ENCODE results near the gene SERPINH1. TPM values are rescaled to one million over a fixed set of nuclear protein-coding genes. Genes with fewer than 3 reads are reported as not detected.

The SERPINH1 gene
- polyA plus RNA-seq, 3 donors, result 1.6 to 4.6 (median 2.1) TPM

GRCh38 chr11:75549370-75549958 lies 12.6 kb upstream of the SERPINH1 start:
- no peaks in the 10 kb centered on the region for H3K9me3 ChIP-seq (replicated peaks in 1 of 2; ENCODE audit: control insufficient read depth in 1 of 2, insufficient read depth in 1 of 2, low read length in 2 of 2)
- no peaks in the 10 kb centered on the region for H3K36me3 Mint-ChIP-seq
- no peak overlapping the region for H2AFZ ChIP-seq (ENCODE audit: insufficient read depth, low read depth, low read length, poor library complexity, severe bottlenecking)
- H3K27me3 ChIP-seq (ENCODE audit: control insufficient read depth in 2 of 2, insufficient read depth in 2 of 2, low read length in 2 of 2), result no peaks in the 10 kb centered on the region
- peaks cover 0 to 1% (median 0%) of the 10 kb centered on the region in 7 donors for H3K9me3 Mint-ChIP-seq
- H3K4me1 Mint-ChIP-seq, result no peaks in the 10 kb centered on the region
- H3K4me2 ChIP-seq (replicated peaks; ENCODE audit: extremely low read depth, low read length, poor library complexity, severe bottlenecking), result no peak overlapping the region
- H3K36me3 ChIP-seq (replicated peaks in 1 of 2; ENCODE audit: control insufficient read depth in 1 of 2, insufficient read depth in 2 of 2, low read length in 2 of 2), result no peaks in the 10 kb centered on the region
- intact Hi-C loops (cut with micrococcal nuclease), result no loop called here
- H3K4me3 ChIP-seq (replicated peaks in 1 of 3; ENCODE audit: low read depth in 2 of 3, low read length in 3 of 3), result no peak overlapping the region
- H4K20me1 ChIP-seq (ENCODE audit: insufficient read depth, low read length), result no peaks in the 10 kb centered on the region
- peaks cover 4 to 11% (median 9%) of the 10 kb centered on the region in 3 donors for H3K27me3 Mint-ChIP-seq (ENCODE audit: low read depth in 3 of 3)
- H3K4me3 Mint-ChIP-seq, result no peak overlapping the region
- no peak for DNase-seq
- no peaks in the 10 kb centered on the region for H3K79me2 ChIP-seq (ENCODE audit: insufficient read depth, low read length)
- no peak overlapping the region for H3K27ac Mint-ChIP-seq
- no peak overlapping the region for H3K27ac ChIP-seq (ENCODE audit: low read depth in 1 of 2, low read length in 2 of 2)
- TF ChIP-seq, protein P1, sequence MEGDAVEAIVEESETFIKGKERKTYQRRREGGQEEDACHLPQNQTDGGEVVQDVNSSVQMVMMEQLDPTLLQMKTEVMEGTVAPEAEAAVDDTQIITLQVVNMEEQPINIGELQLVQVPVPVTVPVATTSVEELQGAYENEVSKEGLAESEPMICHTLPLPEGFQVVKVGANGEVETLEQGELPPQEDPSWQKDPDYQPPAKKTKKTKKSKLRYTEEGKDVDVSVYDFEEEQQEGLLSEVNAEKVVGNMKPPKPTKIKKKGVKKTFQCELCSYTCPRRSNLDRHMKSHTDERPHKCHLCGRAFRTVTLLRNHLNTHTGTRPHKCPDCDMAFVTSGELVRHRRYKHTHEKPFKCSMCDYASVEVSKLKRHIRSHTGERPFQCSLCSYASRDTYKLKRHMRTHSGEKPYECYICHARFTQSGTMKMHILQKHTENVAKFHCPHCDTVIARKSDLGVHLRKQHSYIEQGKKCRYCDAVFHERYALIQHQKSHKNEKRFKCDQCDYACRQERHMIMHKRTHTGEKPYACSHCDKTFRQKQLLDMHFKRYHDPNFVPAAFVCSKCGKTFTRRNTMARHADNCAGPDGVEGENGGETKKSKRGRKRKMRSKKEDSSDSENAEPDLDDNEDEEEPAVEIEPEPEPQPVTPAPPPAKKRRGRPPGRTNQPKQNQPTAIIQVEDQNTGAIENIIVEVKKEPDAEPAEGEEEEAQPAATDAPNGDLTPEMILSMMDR (IDR thresholded peaks at IDR 0.05), result no peak
- H3K9ac ChIP-seq (ENCODE audit: insufficient read depth, low read length, poor library complexity, severe bottlenecking), result no peak overlapping the region
- H3K4me1 ChIP-seq (ENCODE audit: control insufficient read depth in 1 of 2, insufficient read depth in 2 of 2, low read length in 2 of 2), result no peaks in the 10 kb centered on the region
- WGBS (ENCODE audit: insufficient coverage), result 100% methylated on average over 1 of the region's 5 CpGs

DNA sequence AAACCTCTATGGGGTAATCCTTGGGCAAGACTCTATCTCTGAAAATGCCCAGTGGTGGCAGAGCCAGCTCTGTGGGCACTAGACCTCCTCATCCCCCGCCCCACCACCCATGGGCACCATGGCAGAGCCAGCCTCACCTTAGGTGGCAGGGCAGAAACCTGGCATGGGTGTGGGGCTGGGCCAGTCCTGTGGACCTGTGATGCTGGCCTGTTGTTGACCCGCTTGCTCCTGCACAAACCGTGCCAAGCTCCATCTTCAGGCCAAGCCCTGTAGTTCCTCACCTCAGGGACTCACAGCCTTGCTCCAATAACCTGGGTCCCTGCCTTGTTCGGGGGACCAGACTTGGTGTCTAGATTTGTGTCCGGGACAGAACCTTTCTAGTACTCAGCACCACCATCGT lies 8.9 kb upstream of the SERPINH1 start:
- Histone ChIP-seq H3K4me2 (replicated peaks; ENCODE audit: extremely low read depth, low read length, poor library complexity, severe bottlenecking) (no peak overlapping the region), H3K27me3 (ENCODE audit: control insufficient read depth in 2 of 2, insufficient read depth in 2 of 2, low read length in 2 of 2) (no peaks in the 10 kb centered on the region), H3K27ac (ENCODE audit: low read depth in 1 of 2, low read length in 2 of 2) (no peak overlapping the region), H3K4me1 (ENCODE audit: control insufficient read depth in 1 of 2, insufficient read depth in 2 of 2, low read length in 2 of 2) (no peaks in the 10 kb centered on the region), H3K36me3 (replicated peaks in 1 of 2; ENCODE audit: control insufficient read depth in 1 of 2, insufficient read depth in 2 of 2, low read length in 2 of 2) (no peaks in the 10 kb centered on the region), H4K20me1 (ENCODE audit: insufficient read depth, low read length) (no peaks in the 10 kb centered on the region), H3K9me3 (replicated peaks in 1 of 2; ENCODE audit: control insufficient read depth in 1 of 2, insufficient read depth in 1 of 2, low read length in 2 of 2) (no peaks in the 10 kb centered on the region), H3K4me3 (replicated peaks in 1 of 3; ENCODE audit: low read depth in 2 of 3, low read length in 3 of 3) (no peak overlapping the region), H2AFZ (ENCODE audit: insufficient read depth, low read depth, low read length, poor library complexity, severe bottlenecking) (no peak overlapping the region), H3K9ac (ENCODE audit: insufficient read depth, low read length, poor library complexity, severe bottlenecking) (no peak overlapping the region), H3K79me2 (ENCODE audit: insufficient read depth, low read length) (no peaks in the 10 kb centered on the region)
- Mint-ChIP-seq H3K36me3 (no peaks in the 10 kb centered on the region), H3K27ac (no peak overlapping the region), H3K9me3 (no peaks in the 10 kb centered on the region), H3K4me1 (no peaks in the 10 kb centered on the region), H3K4me3 (no peak overlapping the region), H3K27me3 (ENCODE audit: low read depth in 3 of 3) (peaks cover 6 to 11% (median 6%) of the 10 kb centered on the region in 3 donors)
- DNase-seq, result no peak
- intact Hi-C loops (cut with micrococcal nuclease), result no loop called here
- TF ChIP-seq, protein P1 (IDR thresholded peaks at IDR 0.05), result no peak
- WGBS (ENCODE audit: insufficient coverage), result 100% methylated on average over 4 of the region's 6 CpGs
